ENCODE results near the gene FHOD1.

The FHOD1 gene

DNA sequence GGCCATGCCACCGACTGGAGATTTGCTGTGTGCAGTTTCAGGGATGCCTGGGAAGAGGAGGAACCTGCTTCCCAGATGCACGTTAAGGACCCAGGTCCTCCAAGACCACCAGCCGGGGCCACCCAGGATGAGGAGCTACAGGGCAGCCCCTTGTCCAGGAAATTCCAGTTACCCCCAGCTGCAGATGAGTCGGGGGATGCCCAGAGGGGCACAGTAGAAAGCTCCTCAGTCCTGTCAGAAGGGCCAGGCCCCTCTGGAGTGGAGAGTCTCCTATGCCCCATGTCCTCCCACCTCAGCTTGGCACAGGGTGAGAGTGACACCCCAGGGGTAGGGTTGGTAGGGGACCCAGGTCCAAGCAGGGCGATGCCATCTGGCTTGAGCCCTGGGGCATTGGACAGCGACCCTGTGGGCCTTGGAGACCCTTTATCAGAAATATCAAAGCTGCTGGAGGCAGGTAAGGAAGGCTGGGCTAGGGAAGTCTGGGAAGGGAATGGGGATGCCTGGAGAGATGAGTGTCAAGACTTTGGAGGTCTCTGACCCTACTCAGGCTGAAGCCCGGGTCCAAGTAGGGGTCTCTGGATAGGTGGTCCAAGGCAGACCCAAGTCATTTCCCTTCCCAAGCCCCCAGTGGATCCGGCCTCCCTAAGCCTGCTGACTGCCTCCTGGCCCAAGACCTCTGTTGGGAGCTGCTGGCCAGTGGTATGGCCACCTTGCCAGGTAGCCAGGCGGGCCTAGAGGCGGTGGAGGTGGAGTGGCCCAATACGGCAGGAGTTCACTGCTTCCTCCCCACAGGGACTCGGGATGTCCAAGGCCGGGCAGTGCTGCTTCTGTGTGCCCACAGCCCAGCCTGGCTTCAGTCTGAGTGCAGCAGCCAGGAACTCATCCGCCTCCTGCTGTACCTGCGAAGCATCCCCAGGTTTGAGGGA, 33.1 kb upstream of the FHOD1 start:
- H3K27me3 Mint-ChIP-seq, result no peaks in the 10 kb centered on the region
- H3K36me3 Mint-ChIP-seq, result peaks cover 8% of the 10 kb centered on the region
- H3K4me3 Mint-ChIP-seq, result peak overlapping the region; percentile 59
- H3K4me1 Mint-ChIP-seq (ENCODE audit: low read depth), result peaks cover 15% of the 10 kb centered on the region
- H3K27ac Mint-ChIP-seq, result no peak overlapping the region
- H3K9me3 Mint-ChIP-seq (ENCODE audit: low read depth), result no peaks in the 10 kb centered on the region

DNA sequence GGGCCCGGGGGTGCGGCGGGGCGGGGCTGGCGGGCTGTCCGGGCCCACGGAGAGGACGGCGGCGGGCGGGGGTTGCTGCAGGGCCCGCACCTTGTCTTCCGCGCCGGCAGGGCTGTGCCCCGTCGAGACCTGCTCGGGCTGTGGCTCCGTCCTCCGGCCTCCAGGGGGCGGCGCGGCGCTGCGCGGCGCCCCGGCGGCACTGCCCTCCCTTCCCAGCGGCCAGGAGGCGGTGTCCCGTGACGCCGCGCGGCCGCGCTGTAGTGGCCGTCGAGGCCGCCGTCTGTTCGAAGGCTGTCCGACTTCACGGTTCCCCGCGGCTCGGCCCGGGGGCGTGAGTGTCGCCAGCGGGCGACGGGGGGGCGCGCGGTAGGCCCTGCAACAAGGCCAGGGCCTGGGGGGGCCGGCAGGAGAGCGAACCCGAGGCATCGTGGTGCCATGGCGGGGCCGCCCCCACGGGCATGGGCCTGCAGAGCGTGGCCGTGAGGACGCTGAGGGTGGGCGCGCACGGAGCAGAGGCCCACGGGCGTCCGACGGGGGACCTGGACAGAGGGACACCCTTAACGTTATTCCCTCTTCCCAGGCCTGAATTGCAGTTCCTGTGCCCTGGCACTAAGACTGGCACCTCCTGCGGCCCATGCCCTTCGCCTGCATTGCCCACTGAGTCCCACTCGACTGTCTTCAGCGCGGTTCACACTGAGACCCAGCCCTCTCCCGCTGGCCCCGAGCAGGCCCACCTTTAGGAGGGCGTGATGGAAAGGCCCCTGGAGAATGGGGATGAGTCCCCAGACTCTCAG, 32.2 kb upstream of the FHOD1 start, which contains the start of gene PLEKHG4:
PLEKHG4 (plus strand) TSS at position 237 of the 794 bp plus-strand sequence; CDS start at position 750, 513 bp downstream.
- Mint-ChIP-seq H3K4me1 (ENCODE audit: low read depth) (peaks cover 16% of the 10 kb centered on the region), H3K9me3 (ENCODE audit: low read depth) (no peaks in the 10 kb centered on the region), H3K27ac (peak within 1 kb of the TSS; percentile 91), H3K36me3 (peaks cover 9% of the 10 kb centered on the region), H3K27me3 (no peaks in the 10 kb centered on the region), H3K4me3 (peak within 1 kb of the TSS; percentile 89)

DNA sequence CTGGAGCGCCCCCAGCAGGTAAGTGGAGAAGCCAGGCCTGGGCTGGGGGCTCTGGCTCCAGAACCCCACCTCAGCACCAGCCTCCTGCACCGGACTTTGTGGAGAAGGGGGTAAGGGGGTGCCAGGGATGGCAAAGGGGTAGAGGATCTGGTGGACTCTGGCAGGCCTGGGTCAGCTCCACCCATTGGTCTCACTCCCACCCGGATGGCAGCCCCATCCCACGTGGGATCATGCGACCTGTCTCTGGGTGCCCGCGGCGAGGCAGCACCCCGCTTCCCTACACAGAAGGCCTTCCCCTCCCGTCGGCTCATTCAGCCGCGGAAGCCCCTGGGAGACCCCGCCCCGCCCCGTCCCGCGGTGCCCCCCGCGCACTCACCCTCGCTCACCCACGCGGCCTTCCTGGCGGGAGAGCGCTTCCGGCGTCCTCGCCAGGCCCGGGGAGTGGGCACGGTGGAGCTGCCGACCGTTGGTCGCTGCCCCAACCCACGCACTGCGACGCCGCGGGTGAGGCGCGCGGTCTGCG, 31.6 kb upstream of the FHOD1 start:
- peak overlapping the region; percentile 89 for H3K4me3 Mint-ChIP-seq
- H3K36me3 Mint-ChIP-seq, result peaks cover 9% of the 10 kb centered on the region
- no peaks in the 10 kb centered on the region for H3K9me3 Mint-ChIP-seq (ENCODE audit: low read depth)
- no peaks in the 10 kb centered on the region for H3K27me3 Mint-ChIP-seq
- peaks cover 16% of the 10 kb centered on the region for H3K4me1 Mint-ChIP-seq (ENCODE audit: low read depth)
- peak overlapping the region; percentile 91 for H3K27ac Mint-ChIP-seq

DNA sequence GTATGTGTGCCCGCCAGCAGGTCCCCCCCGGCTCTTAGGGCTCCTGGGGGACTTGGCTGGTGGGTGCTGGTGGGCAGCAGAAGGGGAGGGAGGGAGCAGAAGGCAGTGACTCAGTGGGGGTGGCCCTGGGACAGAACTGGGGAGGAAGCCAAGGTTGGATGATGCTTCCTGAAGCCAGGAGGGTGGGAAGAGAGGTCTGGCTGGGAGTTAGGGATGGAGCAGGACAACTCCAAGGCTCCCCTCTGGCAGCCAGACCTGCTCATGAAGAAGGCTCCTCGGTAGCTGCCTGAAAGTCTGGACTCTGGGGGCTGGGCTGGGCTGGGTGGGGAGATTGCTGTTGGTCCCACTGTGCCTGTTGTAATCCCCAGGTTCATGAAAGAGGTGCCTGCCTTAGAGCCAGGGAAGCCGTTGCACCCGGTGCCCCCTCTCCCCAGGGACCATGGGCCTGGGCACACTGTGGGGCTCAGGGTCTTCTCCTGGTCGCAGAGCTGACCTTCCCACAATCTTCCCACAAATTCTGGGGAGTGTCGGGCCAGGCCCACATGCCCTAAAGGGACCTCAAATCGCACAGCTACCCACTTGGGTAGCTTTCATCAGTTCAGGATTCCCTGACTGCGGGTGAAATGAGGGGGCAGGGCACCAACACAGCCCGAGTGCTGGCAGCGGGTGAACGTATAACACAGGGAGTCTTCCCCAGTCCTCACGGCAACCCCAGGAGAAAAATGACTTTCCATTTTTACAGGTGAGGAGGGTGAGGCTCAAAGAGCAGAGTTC, 30.9 kb upstream of the FHOD1 start:
- Mint-ChIP-seq H3K4me3 (peak overlapping the region; percentile 89), H3K27ac (peak overlapping the region; percentile 91), H3K4me1 (ENCODE audit: low read depth) (peaks cover 15% of the 10 kb centered on the region), H3K36me3 (peaks cover 7% of the 10 kb centered on the region), H3K9me3 (ENCODE audit: low read depth) (no peaks in the 10 kb centered on the region), H3K27me3 (no peaks in the 10 kb centered on the region)

DNA sequence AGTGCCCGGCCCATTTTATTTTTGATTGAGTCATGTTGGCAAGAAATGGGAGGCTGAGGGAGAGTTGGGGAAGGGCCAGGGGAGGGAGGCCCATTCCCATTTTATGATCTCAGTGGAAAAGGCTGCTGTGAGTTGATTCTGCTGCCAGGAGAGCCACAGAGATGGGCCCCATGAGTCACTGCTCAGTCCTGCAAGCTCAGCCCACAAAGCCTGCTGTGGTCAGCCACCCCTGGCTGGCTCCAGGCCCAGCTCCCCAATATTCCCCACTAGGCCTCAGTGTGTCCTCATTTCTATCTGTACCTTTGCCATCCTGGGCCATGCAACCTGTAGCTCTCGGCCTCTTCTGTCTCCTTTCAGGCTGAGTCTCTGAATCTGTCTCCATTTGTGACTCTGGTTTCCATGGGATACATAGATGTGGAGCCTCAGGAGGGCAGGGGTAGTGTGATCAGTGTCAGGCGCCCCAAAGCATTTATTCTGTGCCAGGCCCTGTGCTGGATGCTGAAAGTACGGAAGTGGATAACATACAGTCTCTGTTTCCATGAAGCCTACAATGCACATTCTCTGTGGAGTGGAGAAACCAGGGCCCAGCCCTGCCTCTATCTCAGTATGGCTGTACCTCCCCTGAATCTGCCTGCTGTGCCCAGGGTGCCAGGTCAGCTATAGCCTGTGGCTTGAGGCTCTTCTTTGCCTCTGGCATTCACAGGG, 30.2 kb upstream of the FHOD1 start:
- Mint-ChIP-seq H3K36me3 (peaks cover 6% of the 10 kb centered on the region), H3K4me3 (peak overlapping the region; percentile 75), H3K27ac (peak overlapping the region; percentile 70)

DNA sequence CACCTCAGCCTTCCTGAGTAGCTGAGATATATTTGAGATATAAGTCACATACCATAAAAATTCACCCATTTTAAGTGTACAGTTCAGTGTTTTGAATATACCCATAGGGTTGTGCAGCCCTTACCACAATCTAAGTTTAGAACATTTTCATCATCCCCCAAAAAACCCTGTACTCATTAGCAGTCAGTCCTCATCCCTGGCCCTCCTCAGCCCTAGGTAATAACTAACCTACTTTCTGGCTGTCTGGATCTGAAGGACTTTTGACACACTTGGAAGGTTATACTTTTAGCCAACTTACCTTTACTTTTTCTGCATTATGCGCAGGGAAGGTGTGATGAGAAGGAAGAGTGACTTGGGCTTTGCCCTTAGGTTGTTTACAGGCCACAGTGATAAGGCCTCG, 28.0 kb upstream of the FHOD1 start:
- Mint-ChIP-seq H3K4me1 (ENCODE audit: low read depth) (peaks cover 14% of the 10 kb centered on the region), H3K4me3 (peak overlapping the region; percentile 6), H3K36me3 (peaks cover 6% of the 10 kb centered on the region), H3K9me3 (ENCODE audit: low read depth) (no peaks in the 10 kb centered on the region), H3K27me3 (no peaks in the 10 kb centered on the region), H3K27ac (peak overlapping the region; percentile 80)

More for the DNA sequence above, 30.2 kb upstream of the FHOD1 start:
- Mint-ChIP-seq H3K4me1 (ENCODE audit: low read depth) (peaks cover 15% of the 10 kb centered on the region), H3K27me3 (no peaks in the 10 kb centered on the region), H3K9me3 (ENCODE audit: low read depth) (no peaks in the 10 kb centered on the region)

DNA sequence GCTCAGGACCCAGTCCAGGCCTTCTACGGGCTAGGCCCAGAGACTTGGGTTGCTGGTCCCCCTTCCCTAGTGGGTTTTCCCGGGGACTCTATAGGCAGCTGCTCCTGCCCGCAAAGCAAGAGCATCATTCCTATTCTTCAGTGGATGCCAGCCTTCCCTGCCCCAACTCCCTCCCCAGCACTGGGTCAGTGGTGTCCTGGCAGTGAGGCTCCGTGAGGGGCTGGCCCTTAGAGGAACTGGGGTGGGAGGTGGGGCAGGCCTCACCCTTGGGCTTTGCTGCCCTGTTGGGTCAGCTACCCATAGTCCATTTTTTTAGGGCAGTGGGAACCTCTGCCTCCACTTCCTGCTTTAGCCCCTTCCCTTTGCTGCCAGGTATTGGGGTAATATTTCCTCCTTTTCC, 24.2 kb upstream of the FHOD1 start:
- Mint-ChIP-seq H3K9me3 (ENCODE audit: low read depth) (no peaks in the 10 kb centered on the region), H3K27ac (no peak overlapping the region), H3K36me3 (peaks cover 3% of the 10 kb centered on the region), H3K4me1 (ENCODE audit: low read depth) (peaks cover 5% of the 10 kb centered on the region), H3K27me3 (no peaks in the 10 kb centered on the region), H3K4me3 (no peak overlapping the region)

DNA sequence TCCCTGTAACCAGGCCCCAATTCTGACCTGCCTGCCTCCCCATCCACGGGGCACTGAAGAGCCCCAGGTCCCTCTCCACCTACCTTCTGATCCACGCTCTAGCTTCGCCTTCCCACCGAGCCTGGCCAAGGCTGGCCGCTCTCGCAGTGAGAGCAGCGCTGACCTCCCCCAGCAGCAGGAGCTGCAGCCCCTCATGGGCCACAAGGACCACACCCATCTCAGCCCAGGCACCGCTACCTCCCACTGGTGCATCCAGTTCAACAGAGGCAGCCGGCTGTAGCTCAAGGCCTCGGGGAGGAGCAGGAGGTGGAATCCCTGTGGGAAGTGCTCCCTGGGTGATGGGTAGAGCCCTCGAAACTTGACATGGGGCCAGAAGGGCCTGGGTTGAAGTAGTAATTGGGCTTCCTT, 23.7 kb upstream of the FHOD1 start:
- no peak overlapping the region for H3K27ac Mint-ChIP-seq
- H3K27me3 Mint-ChIP-seq, result no peaks in the 10 kb centered on the region
- H3K4me3 Mint-ChIP-seq, result no peak overlapping the region
- H3K9me3 Mint-ChIP-seq (ENCODE audit: low read depth), result no peaks in the 10 kb centered on the region
- peaks cover 2% of the 10 kb centered on the region for H3K36me3 Mint-ChIP-seq
- peaks cover 2% of the 10 kb centered on the region for H3K4me1 Mint-ChIP-seq (ENCODE audit: low read depth)

DNA sequence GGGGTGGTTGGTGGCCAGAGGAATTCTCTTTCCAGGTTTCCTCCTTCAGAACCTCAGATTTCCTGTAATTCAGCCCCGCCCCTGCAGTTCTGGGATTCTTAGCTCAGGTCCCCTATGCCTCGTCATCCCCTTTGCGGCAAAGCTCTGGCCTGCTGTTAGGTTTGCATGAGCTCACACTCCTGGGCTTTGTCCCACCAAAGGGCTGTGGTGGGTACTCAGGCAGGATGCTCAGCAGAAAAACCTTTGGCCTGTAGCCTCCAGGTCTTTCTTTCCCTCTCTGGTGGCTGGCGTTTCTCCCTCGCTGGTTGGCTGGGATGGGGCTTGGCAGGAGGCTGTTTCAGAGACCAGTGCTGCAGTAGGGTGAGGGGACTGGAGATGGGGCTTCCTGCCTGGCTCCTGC, 22.5 kb upstream of the FHOD1 start:
- no peak overlapping the region for H3K4me3 Mint-ChIP-seq
- H3K36me3 Mint-ChIP-seq, result no peaks in the 10 kb centered on the region
- no peaks in the 10 kb centered on the region for H3K9me3 Mint-ChIP-seq (ENCODE audit: low read depth)
- no peak overlapping the region for H3K27ac Mint-ChIP-seq
- no peaks in the 10 kb centered on the region for H3K27me3 Mint-ChIP-seq
- H3K4me1 Mint-ChIP-seq (ENCODE audit: low read depth), result no peaks in the 10 kb centered on the region

DNA sequence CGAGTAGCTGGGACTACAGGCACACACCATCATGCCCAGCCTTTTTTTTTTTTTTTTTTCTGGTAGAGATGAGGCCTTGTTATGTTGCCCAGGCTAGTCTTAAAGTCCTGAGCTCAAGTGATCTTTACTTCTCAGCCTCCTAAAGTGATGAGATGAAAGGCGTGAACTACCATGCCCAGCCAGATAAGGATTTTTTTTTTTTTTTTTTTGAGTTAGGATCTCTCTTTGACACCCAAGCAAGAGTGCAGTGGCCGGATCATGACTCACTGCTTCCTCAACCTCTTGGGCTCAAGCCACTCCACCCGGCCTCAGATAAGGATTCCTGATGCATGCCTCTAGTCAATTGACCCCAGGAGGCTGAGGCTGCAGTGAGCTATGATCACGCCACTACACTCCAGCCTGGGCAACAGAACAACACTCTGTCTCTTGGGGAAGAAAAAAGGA, 20.9 kb upstream of the FHOD1 start:
- Mint-ChIP-seq H3K9me3 (ENCODE audit: low read depth) (no peaks in the 10 kb centered on the region), H3K4me3 (no peak overlapping the region), H3K27me3 (no peaks in the 10 kb centered on the region), H3K4me1 (ENCODE audit: low read depth) (no peaks in the 10 kb centered on the region), H3K36me3 (no peaks in the 10 kb centered on the region), H3K27ac (no peak overlapping the region)

DNA sequence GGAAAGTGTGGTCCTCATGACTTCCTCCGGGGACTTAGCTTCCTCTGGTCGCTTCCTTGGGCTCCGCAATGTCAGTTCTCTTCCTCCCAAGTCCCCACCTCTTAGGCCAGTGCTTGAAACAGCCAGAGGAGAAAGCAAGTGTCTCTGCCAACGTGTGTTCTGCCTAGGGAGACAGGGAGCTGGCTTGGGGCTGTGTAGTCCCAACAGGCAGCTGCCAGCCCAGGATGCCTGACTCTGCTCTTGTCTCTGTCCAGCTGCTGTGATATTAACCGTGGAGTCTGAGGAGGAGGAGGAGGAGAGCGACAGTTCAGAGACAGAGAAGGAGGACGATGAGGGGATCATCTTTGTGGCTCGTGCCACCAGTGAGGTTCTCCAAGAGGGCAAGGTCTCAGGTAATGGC, 18.6 kb upstream of the FHOD1 start:
- peaks cover 6% of the 10 kb centered on the region for H3K27me3 Mint-ChIP-seq
- H3K4me3 Mint-ChIP-seq, result no peak overlapping the region

DNA sequence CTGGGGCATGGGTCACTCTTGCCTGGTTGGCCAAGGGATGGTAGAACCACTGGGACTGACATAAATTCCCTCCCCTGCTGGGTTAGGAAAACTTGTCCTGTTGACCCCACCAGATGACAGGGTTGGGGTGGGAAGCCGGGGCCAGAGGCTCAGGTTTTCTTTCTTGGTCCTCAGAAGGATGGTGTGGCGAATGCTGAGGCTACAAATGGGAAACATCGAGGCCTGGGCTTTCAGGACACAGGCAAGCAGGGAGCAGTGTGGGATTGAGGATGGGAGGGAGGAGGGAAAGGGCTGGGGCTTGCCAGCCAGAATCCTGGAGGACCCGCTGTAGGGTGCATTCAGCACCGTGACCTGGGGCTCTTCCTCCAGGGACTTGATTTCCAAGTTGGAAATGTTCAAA, 17.6 kb upstream of the FHOD1 start:
- Mint-ChIP-seq H3K4me1 (ENCODE audit: low read depth) (no peaks in the 10 kb centered on the region), H3K36me3 (no peaks in the 10 kb centered on the region), H3K27ac (no peak overlapping the region), H3K27me3 (peaks cover 6% of the 10 kb centered on the region), H3K9me3 (ENCODE audit: low read depth) (no peaks in the 10 kb centered on the region), H3K4me3 (no peak overlapping the region)

More for the DNA sequence above, 18.6 kb upstream of the FHOD1 start:
- H3K9me3 Mint-ChIP-seq (ENCODE audit: low read depth), result no peaks in the 10 kb centered on the region
- H3K27ac Mint-ChIP-seq, result no peak overlapping the region
- H3K36me3 Mint-ChIP-seq, result no peaks in the 10 kb centered on the region
- H3K4me1 Mint-ChIP-seq (ENCODE audit: low read depth), result no peaks in the 10 kb centered on the region

DNA sequence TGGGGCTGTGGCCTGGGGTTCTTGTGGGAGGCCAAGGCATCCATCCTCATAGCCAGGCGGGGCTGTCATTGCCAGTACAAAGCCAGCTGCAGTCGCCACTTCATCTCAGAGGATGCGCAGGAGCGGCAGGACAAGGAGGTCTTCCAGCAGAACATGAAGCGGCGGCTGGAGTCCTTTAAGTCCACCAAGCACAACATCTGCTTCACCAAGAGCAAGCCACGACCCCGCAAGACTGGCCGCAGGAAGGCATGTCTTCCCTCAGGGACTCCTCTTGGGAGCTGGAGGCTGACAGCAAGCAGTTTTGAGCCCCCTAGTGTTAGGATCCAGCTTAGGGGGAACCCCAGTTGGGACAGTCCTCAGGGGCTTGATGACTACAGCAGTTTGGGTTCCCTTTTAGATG, 17.0 kb upstream of the FHOD1 start:
- no peaks in the 10 kb centered on the region for H3K36me3 Mint-ChIP-seq
- no peak overlapping the region for H3K27ac Mint-ChIP-seq
- no peaks in the 10 kb centered on the region for H3K4me1 Mint-ChIP-seq (ENCODE audit: low read depth)
- peaks cover 9% of the 10 kb centered on the region for H3K27me3 Mint-ChIP-seq
- H3K4me3 Mint-ChIP-seq, result no peak overlapping the region
- H3K9me3 Mint-ChIP-seq (ENCODE audit: low read depth), result no peaks in the 10 kb centered on the region

DNA sequence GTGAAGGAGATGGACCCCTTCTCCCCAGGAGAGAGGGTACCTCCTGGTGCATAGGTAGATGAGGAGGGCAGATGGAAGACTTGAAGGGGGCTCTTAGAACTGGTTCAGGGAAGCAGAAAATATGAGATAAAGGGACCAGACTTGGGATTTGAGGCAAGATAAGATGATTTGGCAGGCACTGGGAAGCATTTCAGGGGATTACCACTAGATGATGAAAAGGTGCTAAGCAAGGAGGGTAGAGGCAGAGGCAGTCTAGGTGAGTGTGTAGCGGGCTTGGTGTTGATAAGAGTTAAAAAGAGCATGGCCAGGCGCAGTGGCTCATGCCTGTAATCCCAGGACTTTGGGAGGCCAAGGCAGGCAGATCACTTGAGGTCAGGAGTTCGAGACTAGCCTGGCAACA, 15.9 kb upstream of the FHOD1 start:
- Mint-ChIP-seq H3K9me3 (ENCODE audit: low read depth) (no peaks in the 10 kb centered on the region), H3K4me1 (ENCODE audit: low read depth) (no peaks in the 10 kb centered on the region), H3K4me3 (no peak overlapping the region), H3K27me3 (peaks cover 9% of the 10 kb centered on the region), H3K27ac (no peak overlapping the region), H3K36me3 (no peaks in the 10 kb centered on the region)
